Measurements from ENCODE around the gene ODF2L. TPM values are rescaled to one million over a fixed set of nuclear protein-coding genes. Genes with fewer than 3 reads are reported as not detected.

ODF2L gene
- total and polyA plus RNA-seq, 2 of the 13 experiments (the other 11 are each of a cell fraction or from before 2014, with no cell fraction given): 0.07 TPM; not detected in 1

DNA sequence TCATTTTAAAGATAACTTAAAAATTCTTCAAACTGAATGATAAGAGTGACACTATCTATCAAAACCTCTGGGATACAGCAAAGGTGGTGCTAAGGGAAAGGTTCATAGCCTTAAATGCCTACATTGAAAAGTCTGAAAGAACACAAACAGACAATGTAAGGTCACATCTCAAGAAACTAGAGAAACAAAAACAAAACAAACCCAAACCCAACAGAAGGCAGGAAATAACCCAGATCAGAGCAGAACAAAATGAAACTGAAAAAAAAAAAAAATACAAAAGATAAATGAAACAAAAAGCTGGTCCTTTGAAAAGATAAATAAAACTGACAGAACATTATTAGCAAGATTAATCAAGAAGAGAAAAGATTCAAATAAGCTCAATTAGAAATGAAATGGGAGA lies 6.8 kb downstream of the ODF2L start (continued):
- TF ChIP-seq, protein P1, sequence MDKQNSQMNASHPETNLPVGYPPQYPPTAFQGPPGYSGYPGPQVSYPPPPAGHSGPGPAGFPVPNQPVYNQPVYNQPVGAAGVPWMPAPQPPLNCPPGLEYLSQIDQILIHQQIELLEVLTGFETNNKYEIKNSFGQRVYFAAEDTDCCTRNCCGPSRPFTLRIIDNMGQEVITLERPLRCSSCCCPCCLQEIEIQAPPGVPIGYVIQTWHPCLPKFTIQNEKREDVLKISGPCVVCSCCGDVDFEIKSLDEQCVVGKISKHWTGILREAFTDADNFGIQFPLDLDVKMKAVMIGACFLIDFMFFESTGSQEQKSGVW (CRISPR knock-in tag; IDR thresholded peaks at IDR 0.05; ENCODE audit: borderline replicate concordance): no peak
- no peak for TF ChIP-seq ZNF564 (CRISPR knock-in tag; IDR thresholded peaks at IDR 0.05)
- no peak for TF ChIP-seq THAP11 (CRISPR knock-in tag; IDR thresholded peaks at IDR 0.05)
- TF ChIP-seq ZNF282 (IDR thresholded peaks at IDR 0.05; ENCODE audit: partially characterized antibody): no peak

DNA sequence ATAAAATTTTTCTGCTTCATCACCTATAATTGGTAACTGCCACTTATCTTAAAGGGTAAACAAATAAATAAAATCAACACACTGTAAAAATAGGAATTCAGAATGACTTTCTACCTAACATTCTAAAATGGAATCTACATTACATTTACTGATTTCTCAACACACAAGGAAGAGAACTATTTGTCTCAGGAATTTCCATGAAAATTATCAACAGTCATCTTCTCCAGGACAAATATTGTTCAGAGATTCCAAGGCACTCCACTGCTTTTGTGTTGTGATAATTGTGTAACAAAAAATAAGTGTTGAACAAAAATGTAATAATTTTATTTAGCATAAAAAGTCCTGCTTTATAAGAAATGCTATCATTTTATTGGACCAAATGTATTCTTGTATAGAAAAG lies 7.3 kb downstream of the ODF2L start:
- H3K4me1 ChIP-seq (ENCODE audit: insufficient read depth, low read length): no peaks in the 10 kb centered on the region
- H3K9me3 ChIP-seq (ENCODE audit: low read length): no peaks in the 10 kb centered on the region
- no peak overlapping the region for H3K9ac ChIP-seq (ENCODE audit: insufficient read depth, low read depth, low read length)
- H3K27me3 ChIP-seq (ENCODE audit: control insufficient read depth in 1 of 2, insufficient read depth in 2 of 2, low read length in 2 of 2): no peaks in the 10 kb centered on the region
- ChIA-PET CTCF (ENCODE audit: low intra/inter-chr PET ratio, low total read pairs) (no interaction called here), POLR2A (no interaction called here)
- H3K4me2 ChIP-seq (ENCODE audit: low read depth, low read length): no peak overlapping the region
- in situ Hi-C loops (cut with HindIII; ENCODE audit: extremely low pct_ligation_motif_present, low pct_unique_long_range_greater_than_20kb) (loop anchor here (10.0 kb wide), 1 partner anchor 116 kb away; no protein-coding TSS in a partner anchor), intact Hi-C loops (cut with micrococcal nuclease; ENCODE audit: unreplicated experiment) (no loop called here)
- no peaks in the 10 kb centered on the region for H3K36me3 ChIP-seq (replicated peaks in 1 of 2; ENCODE audit: control insufficient read depth in 1 of 2, insufficient read depth in 2 of 2, low read length in 2 of 2)
- no peak for FAIRE-seq
- H4K20me1 ChIP-seq (ENCODE audit: insufficient read depth, low read length): no peaks in the 10 kb centered on the region
- ATAC-seq: no peak
- no peak overlapping the region for H3K4me3 ChIP-seq (replicated peaks in 1 of 3; ENCODE audit: insufficient read depth in 1 of 3, low read depth in 2 of 3, low read length in 3 of 3)
- TF ChIP-seq ZNF274 (CRISPR knock-in tag; IDR thresholded peaks at IDR 0.05): no peak
- TF ChIP-seq, protein P2, sequence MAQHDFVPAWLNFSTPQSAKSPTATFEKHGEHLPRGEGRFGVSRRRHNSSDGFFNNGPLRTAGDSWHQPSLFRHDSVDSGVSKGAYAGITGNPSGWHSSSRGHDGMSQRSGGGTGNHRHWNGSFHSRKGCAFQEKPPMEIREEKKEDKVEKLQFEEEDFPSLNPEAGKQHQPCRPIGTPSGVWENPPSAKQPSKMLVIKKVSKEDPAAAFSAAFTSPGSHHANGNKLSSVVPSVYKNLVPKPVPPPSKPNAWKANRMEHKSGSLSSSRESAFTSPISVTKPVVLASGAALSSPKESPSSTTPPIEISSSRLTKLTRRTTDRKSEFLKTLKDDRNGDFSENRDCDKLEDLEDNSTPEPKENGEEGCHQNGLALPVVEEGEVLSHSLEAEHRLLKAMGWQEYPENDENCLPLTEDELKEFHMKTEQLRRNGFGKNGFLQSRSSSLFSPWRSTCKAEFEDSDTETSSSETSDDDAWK (CRISPR knock-in tag; IDR thresholded peaks at IDR 0.05): no peak
- no peak for TF ChIP-seq TAF15 (IDR thresholded peaks at IDR 0.05; ENCODE audit: low read depth, low read length, poor library complexity, severe bottlenecking)
- TF ChIP-seq TEAD2 (CRISPR knock-in tag; IDR thresholded peaks at IDR 0.05): no peak
- no peak for DNase-seq (ENCODE audit: low spot score)
- H2AFZ ChIP-seq (ENCODE audit: low read length): no peak overlapping the region
- H3K27ac ChIP-seq (ENCODE audit: extremely low read length, insufficient read depth, low read length): no peak overlapping the region
- H3K79me2 ChIP-seq (ENCODE audit: insufficient read depth, low read length): no peaks in the 10 kb centered on the region
- no TSS peak for BruUV-seq (replicated peaks)

Data from HepG2 (cell line).